Esophagus squamous epithelium (tissue), 4 donors: ENCODE results near the gene RABL2A.
"Not testable (repeated sequence)": the region's sequence is repeated elsewhere in the genome, so short reads cannot be mapped to it uniquely, and the experiment has no call there.

Experiments
- CTCF ChIP-seq, 6 experiments: fragments of 450-650 bp in 4 of 6; fragments of 200-600 bp in 2 of 6; sonication (generic) in 2 of 6; IDR thresholded peaks; one replicate each; pipeline ENCODE4 v1.5.1; 2016 to 2019; ENCODE audit warnings: antibody characterized with exemption in 6 of 6, mild to moderate bottlenecking in 4 of 6, moderate library complexity in 4 of 6
- POLR2A ChIP-seq, 4 donors: fragments of 450-650 bp; IDR thresholded peaks; one replicate each; pipeline ENCODE4 v1.6.1; 2017; ENCODE audit warnings: antibody characterized with exemption in 4 of 4, mild to moderate bottlenecking in 4 of 4, moderate library complexity in 3 of 4

GRCh38 chr2:113663285-113664060 is 36.4 kb downstream of the RABL2A start:
- TF ChIP-seq CTCF, POLR2A (IDR thresholded peaks at IDR 0.05): not testable (repeated sequence)
